Smooth muscle cell (in vitro differentiated cells): ENCODE measurements around the gene NAXE. TPM values are rescaled to one million over a fixed set of nuclear protein-coding genes. Genes with fewer than 3 reads are reported as not detected.
"Not testable (repeated sequence)": the region's sequence is repeated elsewhere in the genome, so short reads cannot be mapped to it uniquely, and the experiment has no call there.

Experiments used
- DNase-seq: peaks from one replicate; lab custom pipeline; 2025; ENCODE audit not compliant: unreplicated experiment; lab: John Stamatoyannopoulos, UW
- H2AFZ ChIP-seq: fragments of 200-600 bp; sonication (generic); 2 replicates; pipeline ENCODE4 v1.6.0; 2016; ENCODE audit warnings: antibody characterized with exemption, low read depth, mild to moderate bottlenecking
- H3F3A ChIP-seq: fragments of 200-600 bp; sonication (generic); 2 replicates; pipeline ENCODE4 v1.6.0; 2017; ENCODE audit warnings: antibody characterized with exemption, low read depth
- H3K27ac ChIP-seq: fragments of 200-600 bp; sonication (generic); 2 replicates; pipeline ENCODE4 v1.5.1; 2016; ENCODE audit warnings: low read depth, mild to moderate bottlenecking
- H3K27me3 ChIP-seq: fragments of 200-600 bp; sonication (generic); 2 replicates; pipeline ENCODE4 v1.6.1; 2016; ENCODE audit warnings: low read depth, mild to moderate bottlenecking
- H3K36me3 ChIP-seq: fragments of 200-600 bp; sonication (generic); 2 replicates; pipeline ENCODE4 v1.5.1; 2016; ENCODE audit warnings: low read depth
- H3K4me1 ChIP-seq: fragments of 200-600 bp; sonication (generic); 2 replicates; pipeline ENCODE4 v1.5.1; 2016; ENCODE audit warnings: low read depth
- H3K4me2 ChIP-seq: fragments of 200-600 bp; sonication (generic); 2 replicates; pipeline ENCODE4 v1.6.0; 2016; ENCODE audit warnings: mild to moderate bottlenecking
- H3K4me3 ChIP-seq: fragments of 200-600 bp; sonication (generic); 2 replicates; pipeline ENCODE4 v1.5.1; 2016; ENCODE audit warnings: mild to moderate bottlenecking
- H3K79me2 ChIP-seq: fragments of 200-600 bp; sonication (generic); 2 replicates; pipeline ENCODE4 v1.6.0; 2016; ENCODE audit warnings: low read depth, mild to moderate bottlenecking
- H3K9ac ChIP-seq: fragments of 200-600 bp; sonication (generic); 2 replicates; pipeline ENCODE4 v1.6.0; 2016; ENCODE audit warnings: low read depth
- H3K9me3 ChIP-seq: fragments of 200-600 bp; sonication (generic); replicated peaks from 2 replicates; pipeline ENCODE4 v1.5.1; 2016; ENCODE audit warnings: low read depth
- H4K20me1 ChIP-seq: fragments of 200-600 bp; sonication (generic); 2 replicates; pipeline ENCODE4 v1.6.0; 2016; ENCODE audit warnings: low read depth
- CTCF ChIP-seq: fragments of 200-600 bp; sonication (generic); IDR thresholded peaks from 2 replicates; pipeline ENCODE4 v1.5.1; 2017; ENCODE audit warnings: borderline replicate concordance, mild to moderate bottlenecking, antibody characterized with exemption; ENCODE audit not compliant: insufficient read depth, poor library complexity, severe bottlenecking
- WGBS: methylation state at CpG from one replicate; pipeline ENCODE4 v1.1.7; 2016; ENCODE audit warnings: low lambda C conversion rate; 5-methylcytosine and 5-hydroxymethylcytosine counted together
- polyA plus RNA-seq: library from polyadenylated mRNA; unstranded; fragments of >200 nt; fragmentation: Nextera tagmentation; extraction: Ambion mirVana; gene quantifications from 2 replicates; pipeline ENCODE4 v1.2.1, GENCODE V29; 2016
- total RNA-seq: library from RNA; depleted of rRNA; stranded (reverse); fragments of >200 nt; gene quantifications from 2 replicates; pipeline ENCODE4 v1.2.3, GENCODE V29; 2014

NAXE gene
- total and polyA plus RNA-seq, 2 experiments from 2014 or later: 50.5 to 72.5 TPM

GRCh38 chr1:156586323-156586722 is 5.3 kb upstream of the NAXE start:
- Histone ChIP-seq H3K9ac (no peak overlapping the region), H4K20me1 (no peaks in the 10 kb centered on the region), H3K27me3 (no peaks in the 10 kb centered on the region), H3K4me3 (no peak overlapping the region), H3K9me3 (no peaks in the 10 kb centered on the region), H3K36me3 (no peaks in the 10 kb centered on the region), H3K4me2 (no peak overlapping the region), H3K79me2 (no peaks in the 10 kb centered on the region), H3K27ac (no peak overlapping the region), H3K4me1 (peaks cover 6% of the 10 kb centered on the region), H3F3A (no peaks in the 10 kb centered on the region), H2AFZ (no peak overlapping the region)
- WGBS: 72% methylated on average over 4 of the region's 4 CpGs
- no peak for TF ChIP-seq CTCF
- DNase-seq: no peak

- H3K36me3 ChIP-seq: no peaks in the 10 kb centered on the region
- no peak overlapping the region for H3K4me2 ChIP-seq
- H3K9ac ChIP-seq: no peak overlapping the region
- H3K4me1 ChIP-seq: peaks cover 6% of the 10 kb centered on the region
- WGBS: 92% methylated on average over 3 of the region's 3 CpGs
- no peaks in the 10 kb centered on the region for H3K9me3 ChIP-seq
- no peak overlapping the region for H2AFZ ChIP-seq
- no peaks in the 10 kb centered on the region for H3K79me2 ChIP-seq
- no peaks in the 10 kb centered on the region for H4K20me1 ChIP-seq
- no peak overlapping the region for H3K27ac ChIP-seq
- H3F3A ChIP-seq: no peaks in the 10 kb centered on the region
- no peak for TF ChIP-seq CTCF
- H3K27me3 ChIP-seq: no peaks in the 10 kb centered on the region
- DNase-seq: no peak
- no peak overlapping the region for H3K4me3 ChIP-seq
Measured at GRCh38 chr1:156586892-156587477, 4.6 kb upstream of the NAXE start.

DNA sequence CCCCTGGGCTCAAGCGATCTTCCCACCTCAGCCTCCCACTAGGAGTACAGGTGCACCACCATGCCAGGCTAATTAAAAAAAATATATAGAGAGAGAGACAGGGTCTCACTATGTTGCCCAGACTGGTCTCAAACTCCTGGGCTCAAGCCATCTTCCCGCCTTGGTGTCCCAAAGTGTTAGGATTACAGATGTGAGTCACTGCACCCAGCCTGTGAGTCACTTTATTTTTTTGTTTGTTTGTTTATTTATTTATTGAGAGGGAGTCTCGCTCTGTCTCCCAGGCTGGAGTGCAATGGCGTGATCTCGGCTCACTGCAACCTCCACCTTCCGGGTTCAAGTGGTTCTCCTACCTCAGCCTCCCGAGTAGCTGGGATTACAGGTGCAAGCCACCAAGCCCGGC is 3.6 kb upstream of the NAXE start:
- H3K9me3 ChIP-seq, H3K9ac ChIP-seq, H3K79me2 ChIP-seq, H2AFZ ChIP-seq, H3K27me3 ChIP-seq, H3K36me3 ChIP-seq, H3K27ac ChIP-seq, H3F3A ChIP-seq, H4K20me1 ChIP-seq, H3K4me3 ChIP-seq, H3K4me2 ChIP-seq, DNase-seq: not testable (repeated sequence)
- H3K4me1 ChIP-seq: peaks cover 11% of the 10 kb centered on the region
- 72% methylated on average over 8 of the region's 8 CpGs for WGBS

- DNase-seq: no peak
- H3K9me3 ChIP-seq: no peaks in the 10 kb centered on the region
- TF ChIP-seq CTCF: no peak
- no peak overlapping the region for H3K9ac ChIP-seq
- H3K79me2 ChIP-seq: no peaks in the 10 kb centered on the region
- no peaks in the 10 kb centered on the region for H4K20me1 ChIP-seq
- peaks cover 4% of the 10 kb centered on the region for H3F3A ChIP-seq
- no peak overlapping the region for H3K27ac ChIP-seq
- H3K36me3 ChIP-seq: no peaks in the 10 kb centered on the region
- peaks cover 11% of the 10 kb centered on the region for H3K4me1 ChIP-seq
- 85% methylated on average over 4 of the region's 5 CpGs for WGBS
- no peak overlapping the region for H3K4me2 ChIP-seq
- no peak overlapping the region for H3K4me3 ChIP-seq
- H3K27me3 ChIP-seq: no peaks in the 10 kb centered on the region
- H2AFZ ChIP-seq: no peak overlapping the region
Measured at GRCh38 chr1:156589546-156589945, 2.0 kb upstream of the NAXE start.
